Heart left ventricle (tissue), 16 donors: Measurements from ENCODE around the gene SPINK9. TPM values are rescaled to one million over a fixed set of nuclear protein-coding genes. Genes with fewer than 3 reads are reported as not detected.

ENCODE experiments used
- ATAC-seq, 4 donors: fragments of 200-7000 bp; cut with Tn5 transposase; one replicate each; pipeline ENCODE4 v1.9.1; 2020 to 2022; ENCODE audit warnings: moderate library complexity in 4 of 4, mild to moderate bottlenecking in 3 of 4, moderate number of reproducible peaks in 1 of 4
- DNase-seq, 5 donors: peaks; one replicate each; pipeline ENCODE4 v3.0.0-alpha.2; 2020
- H3K27ac ChIP-seq, 12 donors: fragments of 200-600 bp; sonication (generic) in 4 of 12; one replicate each; pipeline versions ENCODE4 v1.5.0 to v1.8.0; 2016 to 2022; ENCODE audit warnings: mild to moderate bottlenecking in 2 of 12
- H3K27me3 ChIP-seq, 9 donors: fragments of 200-600 bp; sonication (generic) in 2 of 9; one replicate each; pipeline versions ENCODE4 v1.5.1 to v1.8.0; 2016 to 2022; ENCODE audit warnings: mild to moderate bottlenecking in 3 of 9
- H3K36me3 ChIP-seq, 9 donors: fragments of 200-600 bp; sonication (generic) in 2 of 9; one replicate each; pipeline versions ENCODE4 v1.5.0 to v1.8.0; 2018 to 2022; ENCODE audit warnings: mild to moderate bottlenecking in 2 of 9
- H3K4me1 ChIP-seq, 12 donors: fragments of 200-600 bp; sonication (generic) in 4 of 12; one replicate each; pipeline versions ENCODE4 v1.5.0 to v1.8.0; 2016 to 2022; ENCODE audit warnings: mild to moderate bottlenecking in 3 of 12
- H3K4me3 ChIP-seq, 12 donors: fragments of 200-600 bp; sonication (generic) in 4 of 12; one replicate each; pipeline versions ENCODE4 v1.5.0 to v1.8.0; 2017 to 2022; ENCODE audit warnings: mild to moderate bottlenecking in 9 of 12, moderate library complexity in 4 of 12
- H3K9me3 ChIP-seq, 12 donors: fragments of 200-600 bp; sonication (generic) in 4 of 12; one replicate each; pipeline versions ENCODE4 v1.5.0 to v1.8.0; 2016 to 2022; ENCODE audit warnings: mild to moderate bottlenecking in 1 of 12
- CTCF ChIP-seq, 12 donors: fragments of 200-600 bp; sonication (generic) in 4 of 12; IDR thresholded peaks; one replicate each; pipeline versions ENCODE4 v1.5.0 to v1.8.0; 2018 to 2022; ENCODE audit warnings: antibody characterized with exemption in 12 of 12, mild to moderate bottlenecking in 5 of 12
- POLR2A ChIP-seq, 2 donors: fragments of 450-650 bp; IDR thresholded peaks; one replicate each; pipeline ENCODE4 v1.6.1; 2017; ENCODE audit warnings: antibody characterized with exemption in 2 of 2, mild to moderate bottlenecking in 2 of 2, moderate library complexity in 2 of 2
- WGBS, 4 donors: extraction: QIAGEN DNeasy Blood & Tissue Kit in 2 of 4; methylation state at CpG; one replicate each; pipeline versions ENCODE4 v1.1.5 to v1.1.7; 2013 to 2018; 5-methylcytosine and 5-hydroxymethylcytosine counted together
- intact Hi-C, 10 donors: fragments of 100-400 bp; cut with DNase I; formaldehyde crosslinking; loops; one replicate each; pipeline versions ENCODE4 v1.11.1 to v1.14.2; 2022
- polyA plus RNA-seq, 2 donors: library from polyadenylated mRNA; stranded (reverse); fragments of 200-250 nt; gene quantifications; one replicate each; pipeline ENCODE4 v1.2.3, GENCODE V29; 2013
- total RNA-seq, 9 donors: library from RNA; depleted of rRNA in 2 of 9; stranded (reverse); fragments of >200 nt in 2 of 9; fragmentation: NEBNext Ultra II Directional in 3 of 9; extraction: Animal tissue kit (Norgen Biotek cat#: 25700) in 3 of 9; gene quantifications; one replicate each; pipeline versions ENCODE4 v1.1.0 to v1.2.4, GENCODE V29; 2016 to 2023
- donor health status: ischemic (EF 13 %, LVEDD 7.1; RV severe dilation, severe dysfunction).
- donor health status: healthy with polysubstance abuse.
- donor health status: DM: no; HTN: yes; CAD: no.
- donor health status: DM: no; HTN: no; CAD: no.
- donor health status: ischemic (EF 25% LVEDD 6.9; RV normal size, moderate dysfunction).
- donor health status: ischemic (EF 25% LVEDD 5.7; RV mildly dilated, moderate dysfunction).
- donor health status: healthy.
- donor health status: DM: yes; HTN: yes; CAD: no.
- donor health status: ischemic (EF 35%, LVEDD 5.7; RV mildly dilated, moderate dysfunction).
- donor health status: nonischemic (EF 11% LVEDD 7.7; RV severe dilation, severe dysfunction).
- donor health status: DM: yes; HTN: yes; CAD: no.
- donor health status: PGD.
- donor health status: ischemic (EF 29% LVEDD 5.4; RV normal size, mild dysfunction).
- donor health status: nonischemic (EF 23%, LVEDD 6.1; RV moderate dilation, normal function).

The SPINK9 gene
- total and polyA plus RNA-seq, 11 donors, result 0.77 TPM; not detected in 10

- 88 to 95% (median 93%) methylated on average over 1 of the region's 1 CpG for WGBS, 4 donors
- intact Hi-C loops, result no loop called here
- no peaks in the 10 kb centered on the region for H3K9me3 ChIP-seq
- no peak for DNase-seq
- no peak for ATAC-seq
- peaks cover 0 to 9% (median 2%) of the 10 kb centered on the region in 9 donors for H3K36me3 ChIP-seq
- no peaks in the 10 kb centered on the region for H3K27me3 ChIP-seq
- peak overlapping the region in 1 of 12 donors; percentile 8 for H3K4me3 ChIP-seq
- no peak overlapping the region for H3K27ac ChIP-seq
- peaks cover 3 to 86% (median 62%) of the 10 kb centered on the region in 12 donors for H3K4me1 ChIP-seq
- TF ChIP-seq CTCF (IDR thresholded peaks at IDR 0.05), result no peak
- no peak for TF ChIP-seq POLR2A (IDR thresholded peaks at IDR 0.05)
Observed at GRCh38 chr5:148386041-148386440, 50.7 kb downstream of the SPINK9 start.

GRCh38 chr5:148387325-148387724, 52.0 kb downstream of the SPINK9 start:
- 53 to 60% (median 58%) methylated on average over 3 of the region's 3 CpGs for WGBS, 4 donors
- TF ChIP-seq CTCF (IDR thresholded peaks at IDR 0.05) (no peak), POLR2A (IDR thresholded peaks at IDR 0.05) (no peak)
- Histone ChIP-seq H3K4me3 (no peak overlapping the region), H3K27ac (peak overlapping the region in 3 of 12 donors; percentile 18 to 35 (median 30)), H3K4me1 (peaks cover 3 to 87% (median 65%) of the 10 kb centered on the region in 12 donors), H3K9me3 (no peaks in the 10 kb centered on the region), H3K36me3 (peaks cover 0 to 9% (median 2%) of the 10 kb centered on the region in 9 donors), H3K27me3 (no peaks in the 10 kb centered on the region)
- no peak for ATAC-seq
- intact Hi-C loops, result no loop called here
- DNase-seq, result no peak

GRCh38 chr5:148388696-148389095, 53.3 kb downstream of the SPINK9 start:
- TF ChIP-seq POLR2A (IDR thresholded peaks at IDR 0.05) (no peak), CTCF (IDR thresholded peaks at IDR 0.05) (no peak)
- peaks cover 0 to 13% (median 2%) of the 10 kb centered on the region in 9 donors for H3K36me3 ChIP-seq
- H3K4me1 ChIP-seq, result peaks cover 3 to 87% (median 71%) of the 10 kb centered on the region in 12 donors
- H3K4me3 ChIP-seq, result no peak overlapping the region
- H3K27ac ChIP-seq, result peak overlapping the region in 6 of 12 donors; percentile 10 to 48 (median 20)
- intact Hi-C loops, result no loop called here
- 29 to 64% (median 55%) methylated on average over 1 of the region's 1 CpG for WGBS, 4 donors
- DNase-seq (no peak), ATAC-seq (no peak)
- no peaks in the 10 kb centered on the region for H3K27me3 ChIP-seq
- no peaks in the 10 kb centered on the region for H3K9me3 ChIP-seq

Other genes starting within 250 kb of the SPINK9 start
- gene SPINK14, start 167.0 kb upstream of the SPINK9 start, total RNA-seq, result not detected
- gene SPINK14, start 167.0 kb upstream of the SPINK9 start, polyA plus RNA-seq, result not detected
- gene SPINK6, start 132.5 kb upstream of the SPINK9 start, total RNA-seq, result not detected
- gene SPINK6, start 132.5 kb upstream of the SPINK9 start, polyA plus RNA-seq, result not detected
- not detected for gene MARCOL, start 97.0 kb upstream of the SPINK9 start, total RNA-seq
- not detected for gene MARCOL, start 97.0 kb upstream of the SPINK9 start, polyA plus RNA-seq
- gene SPINK13, start 66.8 kb upstream of the SPINK9 start, total RNA-seq, result not detected
- not detected for gene SPINK13, start 66.8 kb upstream of the SPINK9 start, polyA plus RNA-seq
- not detected for gene SPINK7, start 23.1 kb upstream of the SPINK9 start, total RNA-seq
- gene SPINK7, start 23.1 kb upstream of the SPINK9 start, polyA plus RNA-seq, result not detected
- 10 to 100 TPM; 29.1 to 56.0 (median 48.2) TPM for gene FBXO38, start 48.4 kb downstream of the SPINK9 start, total RNA-seq
- 10 to 100 TPM; 11.7 to 15.1 TPM for gene FBXO38, start 48.4 kb downstream of the SPINK9 start, polyA plus RNA-seq